ENCODE results near the gene HDDC2.

Gene HDDC2

GRCh38 chr6:125231574-125232343, 70.0 kb downstream of the HDDC2 start:
- no peak for DNase-seq

GRCh38 chr6:125231133-125231532, 70.6 kb downstream of the HDDC2 start:
- DNase-seq = no peak

GRCh38 chr6:125230674-125231073, 71.1 kb downstream of the HDDC2 start:
- no peak for DNase-seq

- DNase-seq = no peak
Observed at GRCh38 chr6:125228981-125229479, 72.7 kb downstream of the HDDC2 start.

GRCh38 chr6:125227244-125227643, 74.5 kb downstream of the HDDC2 start:
- no peak for DNase-seq

All from hematopoietic multipotent progenitor cell treated with erythropoietin and hydrocortisone succinate and interleukin-3 and kit ligand, for 8 days (in vitro differentiated cells).